Measurements from ENCODE around the gene EPS15.

GRCh38 chr1:51526248-51526647 lies 7.2 kb upstream of the EPS15 start:
- no peak for TF ChIP-seq CTCF (IDR thresholded peaks at IDR 0.05)
- no peak for TF ChIP-seq POLR2A (IDR thresholded peaks at IDR 0.05)

Measured in adrenal gland (tissue), 5 donors.